Right renal pelvis (tissue), 4 donors: ENCODE data around the gene PIGS. TPM values are rescaled to one million over a fixed set of nuclear protein-coding genes. Genes with fewer than 3 reads are reported as not detected.
"Not testable (repeated sequence)": the region's sequence is repeated elsewhere in the genome, so short reads cannot be mapped to it uniquely, and the experiment has no call there.

Source experiments
- DNase-seq, 4 donors: peaks; one replicate each; pipeline ENCODE4 v3.0.0-alpha.2; 2013; ENCODE audit warnings: low read depth in 4 of 4, low spot score in 3 of 4, missing footprints in 1 of 4
- polyA plus RNA-seq, 4 donors: library from polyadenylated mRNA; unstranded; fragments of 120-200 nt; gene quantifications; one replicate each; pipeline ENCODE4 v1.2.1, GENCODE V29; 2013; ENCODE audit not compliant: insufficient read length in 4 of 4

Gene PIGS
- 100 to 1,000 TPM; 101 to 107 (median 105) TPM for polyA plus RNA-seq

DNA sequence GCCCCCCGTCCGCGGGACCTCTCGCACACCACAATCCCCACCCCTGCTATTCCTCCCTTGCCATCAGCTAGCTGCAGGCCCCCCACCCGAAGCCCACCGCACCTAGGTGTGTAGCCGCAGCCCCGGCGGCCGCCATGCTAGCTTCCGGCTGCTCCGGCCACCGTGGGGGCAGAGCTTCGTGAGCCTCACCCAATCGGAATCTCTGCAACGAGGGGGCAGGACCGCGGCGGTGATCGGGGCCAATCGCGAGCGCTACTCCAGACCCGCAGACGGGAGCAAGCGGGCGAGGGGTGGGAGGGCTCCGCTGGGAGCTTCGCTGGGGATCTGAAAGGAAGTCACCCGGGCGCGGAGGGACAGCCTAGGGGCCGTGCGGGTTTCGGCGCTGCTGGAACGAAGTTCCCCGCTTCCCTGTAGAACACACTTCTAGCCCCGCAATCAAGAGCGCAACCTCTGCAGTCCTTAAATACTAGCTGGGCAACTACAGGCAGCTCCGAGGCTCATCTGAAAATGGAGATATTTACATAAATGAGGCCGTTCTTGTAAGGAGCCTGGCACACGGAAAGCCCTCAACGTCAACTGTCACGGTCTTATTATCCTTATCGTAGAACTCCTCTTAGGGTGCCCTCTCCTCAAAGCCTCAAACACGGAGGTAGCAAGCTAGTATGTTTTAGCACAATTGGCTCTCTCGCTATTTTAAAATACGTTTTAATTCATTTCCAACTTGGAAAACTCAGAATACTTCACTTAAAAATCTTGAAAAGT is at the start of gene PIGS:
TSS of gene PIGS (minus strand) at position 164 of the 762 bp plus-strand sequence. CDS start at position 136, 28 bp downstream.
- DNase-seq = peak; percentile 77 to 80 (median 78)

DNA sequence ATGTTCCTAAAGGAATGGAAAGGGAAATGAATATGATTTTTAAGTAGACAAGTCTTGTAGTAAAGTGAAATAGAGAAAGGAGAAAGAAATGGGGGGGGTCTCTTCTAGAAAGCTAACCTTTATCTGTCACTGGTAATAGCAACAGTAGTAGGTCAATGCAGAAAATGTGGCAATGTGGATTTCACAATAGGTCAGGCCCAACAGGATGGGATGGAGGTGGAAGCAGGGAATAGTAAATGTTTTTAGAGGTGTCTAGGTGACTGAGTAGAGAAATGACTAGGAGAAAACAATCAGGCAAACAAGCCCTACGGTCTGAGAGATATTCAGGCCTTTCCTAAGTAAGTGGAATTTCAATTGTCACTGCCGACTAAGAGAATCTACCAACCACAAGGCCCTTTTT is 48.7 kb upstream of the PIGS start:
- DNase-seq = no peak

DNA sequence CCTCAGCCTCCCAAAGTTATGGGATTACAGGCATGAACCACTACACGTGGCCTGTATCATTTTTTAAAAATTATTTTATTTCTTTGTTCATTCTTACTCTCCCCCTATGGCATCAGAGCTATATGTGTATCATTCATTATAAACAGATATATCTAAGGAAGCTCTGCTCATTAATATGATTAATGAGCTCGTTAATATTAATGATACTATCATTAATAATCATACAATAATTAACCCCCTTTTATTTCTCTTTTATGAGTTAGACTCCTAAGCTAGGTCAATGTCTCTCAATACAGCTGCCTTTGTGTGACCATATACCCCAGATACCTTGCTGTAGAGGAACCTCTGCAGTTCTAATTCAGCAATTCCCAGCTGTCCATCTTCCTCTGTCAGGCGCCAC is 47.1 kb upstream of the PIGS start:
- no peak for DNase-seq

DNA sequence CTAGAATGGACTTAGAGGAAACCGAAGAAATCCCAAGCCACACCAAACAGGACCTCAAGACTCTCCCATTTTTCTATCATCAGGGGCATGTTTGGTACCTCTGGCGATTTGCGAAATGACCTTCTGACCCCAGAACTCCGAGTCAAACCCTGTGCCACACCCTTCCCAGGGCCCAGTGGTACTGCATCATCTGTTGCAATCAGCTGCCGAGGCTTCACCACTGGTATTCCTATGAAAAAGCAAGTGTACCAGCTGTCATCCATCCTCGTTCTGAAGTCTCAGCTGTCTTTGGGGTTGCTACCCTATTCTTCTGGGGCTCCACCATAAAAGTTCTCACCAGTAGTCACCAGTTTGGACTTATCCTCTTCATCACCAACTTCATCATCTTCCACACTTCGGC is 45.0 kb upstream of the PIGS start:
- DNase-seq = no peak

DNA sequence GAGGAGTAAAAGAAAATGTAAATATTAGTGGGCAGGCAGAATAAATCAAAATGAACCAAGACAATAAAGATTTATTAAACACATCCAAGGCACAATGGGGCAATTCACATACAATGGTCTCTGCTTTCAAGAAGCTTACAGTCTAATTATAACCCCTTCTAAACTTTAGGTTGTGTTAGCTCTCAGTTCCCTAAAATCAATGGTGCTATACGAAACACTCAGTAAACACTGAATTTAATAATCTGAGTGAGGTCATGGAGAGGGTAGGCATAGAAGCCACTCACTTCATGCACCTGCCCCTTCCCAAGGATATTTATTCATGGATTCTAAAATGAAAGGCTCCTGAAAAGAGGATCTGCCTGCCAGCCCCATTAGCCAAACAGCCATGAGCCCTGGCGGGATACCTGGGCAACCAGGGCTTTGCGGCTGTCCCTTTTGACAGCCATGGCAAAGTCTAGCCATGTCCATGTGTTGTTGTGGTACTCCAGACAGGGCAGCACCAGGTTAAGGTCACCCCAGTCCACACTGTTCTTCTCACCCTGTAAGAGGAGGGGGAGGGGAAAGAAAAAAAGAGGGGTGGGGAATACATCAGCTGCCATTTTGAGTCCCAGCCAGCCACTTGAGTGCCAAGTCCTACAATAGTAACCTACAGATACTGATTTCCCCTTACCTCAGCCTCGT is 44.1 kb upstream of the PIGS start:
- no peak for DNase-seq

DNA sequence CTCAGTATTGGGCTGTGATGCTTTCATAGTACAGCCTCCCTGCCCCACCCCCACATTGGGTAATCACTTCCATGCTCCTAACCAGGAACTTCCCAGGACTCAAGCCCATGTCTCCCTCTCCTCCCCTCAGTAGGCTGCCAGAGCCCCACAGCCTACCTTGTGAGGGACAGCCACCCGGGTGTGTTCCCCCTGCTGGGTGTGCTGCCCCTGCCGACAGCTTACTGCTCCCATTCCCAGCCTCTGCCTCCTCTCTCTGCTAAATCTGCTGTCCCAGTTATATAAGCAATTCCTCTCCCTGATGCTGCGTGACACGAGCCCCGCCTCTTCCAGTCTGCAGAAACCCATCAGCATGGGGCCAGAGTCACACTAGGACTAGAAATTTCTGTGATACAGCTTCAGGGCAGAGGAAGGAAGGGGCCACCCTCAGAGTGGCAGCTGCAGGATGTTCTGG is 42.6 kb upstream of the PIGS start, which contains the start of gene RSKR:
TSS of gene RSKR (minus strand) at position 255 of the 451 bp plus-strand sequence. CDS start at position 231, 24 bp downstream.
- no peak for DNase-seq

DNA sequence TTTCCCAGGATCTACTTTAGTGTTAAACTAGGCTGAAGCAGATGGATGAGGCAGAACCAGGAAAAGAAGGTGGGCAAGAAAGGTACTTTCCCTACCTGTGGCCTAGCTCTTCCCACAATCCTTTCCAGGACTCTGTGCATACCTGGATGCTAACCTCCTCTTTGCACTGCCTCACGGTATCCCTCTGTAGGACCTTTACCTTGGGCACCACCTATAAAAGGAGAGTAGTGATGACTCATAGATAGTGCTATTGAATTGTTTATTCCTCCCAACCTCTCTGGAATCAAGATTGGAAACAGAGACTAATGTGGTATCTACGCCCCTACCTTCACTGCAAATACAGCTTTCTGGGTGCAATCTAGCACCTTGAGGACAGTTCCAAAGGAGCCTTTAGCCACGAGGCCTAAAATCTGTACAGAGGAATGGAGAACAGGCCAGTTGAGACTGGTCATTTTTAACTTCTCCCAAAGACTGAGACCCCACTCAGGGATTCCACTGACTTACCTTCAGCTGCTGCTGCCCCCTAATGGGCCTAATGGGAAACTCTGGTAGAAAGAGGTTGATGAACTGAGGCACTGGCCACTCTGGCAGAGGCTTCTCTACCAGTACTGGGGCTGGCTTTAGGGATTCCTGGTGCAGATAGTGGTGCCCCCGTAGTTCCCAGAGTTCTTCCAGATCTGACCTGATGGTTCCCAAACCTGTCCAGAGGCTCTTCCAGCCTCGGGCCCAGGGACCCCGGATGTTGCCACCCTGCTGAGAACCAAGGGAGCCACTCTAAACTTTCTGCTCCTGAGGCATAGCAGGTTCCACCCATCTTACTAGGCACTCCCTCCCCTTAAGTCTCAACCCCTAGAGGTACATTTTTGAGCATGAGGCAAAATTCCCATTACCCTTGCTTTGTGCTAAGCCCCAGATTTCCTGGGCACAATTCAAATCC is 41.9 kb upstream of the PIGS start:
- peak in 2 of 4 donors; percentile 12 to 26 for DNase-seq

DNA sequence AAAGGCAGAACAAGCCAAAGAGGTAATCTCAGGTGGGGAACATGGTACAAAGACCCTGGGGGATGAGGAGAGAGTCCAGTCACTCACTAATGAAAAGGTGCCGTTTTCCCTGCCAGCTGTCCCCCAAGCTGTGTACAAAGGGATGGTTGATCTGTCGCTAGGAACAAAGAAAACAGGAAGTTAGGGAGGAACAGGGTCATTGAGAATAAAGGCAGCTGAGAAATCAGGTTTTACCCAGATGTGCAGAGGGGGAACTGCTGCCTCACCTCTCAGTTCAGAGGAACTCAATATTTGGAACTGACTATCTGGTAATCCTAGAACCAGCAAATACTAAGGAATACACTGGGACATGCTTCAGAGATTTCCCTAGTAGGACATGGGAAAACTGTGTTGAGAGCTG is 41.2 kb upstream of the PIGS start:
- DNase-seq = no peak

DNA sequence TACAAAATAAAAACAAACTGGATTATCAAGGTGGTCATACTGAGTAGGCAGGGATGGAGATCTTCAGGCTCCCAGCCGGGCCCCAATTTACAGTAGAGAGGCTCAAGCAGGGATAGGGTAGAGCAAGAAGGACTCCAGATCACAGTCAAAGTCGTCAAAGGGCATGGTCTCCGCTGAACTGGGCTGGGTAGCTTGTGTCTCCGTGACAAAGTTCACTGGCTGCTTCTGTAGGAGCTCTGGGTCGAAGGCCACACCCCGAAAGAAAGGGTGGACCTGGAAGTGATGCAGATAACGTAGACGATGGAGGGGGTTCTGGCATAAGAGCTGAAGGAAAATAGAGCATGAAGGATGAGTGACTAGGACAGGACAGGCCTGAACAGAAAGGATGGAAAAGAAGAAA is 39.1 kb upstream of the PIGS start:
- DNase-seq = no peak

DNA sequence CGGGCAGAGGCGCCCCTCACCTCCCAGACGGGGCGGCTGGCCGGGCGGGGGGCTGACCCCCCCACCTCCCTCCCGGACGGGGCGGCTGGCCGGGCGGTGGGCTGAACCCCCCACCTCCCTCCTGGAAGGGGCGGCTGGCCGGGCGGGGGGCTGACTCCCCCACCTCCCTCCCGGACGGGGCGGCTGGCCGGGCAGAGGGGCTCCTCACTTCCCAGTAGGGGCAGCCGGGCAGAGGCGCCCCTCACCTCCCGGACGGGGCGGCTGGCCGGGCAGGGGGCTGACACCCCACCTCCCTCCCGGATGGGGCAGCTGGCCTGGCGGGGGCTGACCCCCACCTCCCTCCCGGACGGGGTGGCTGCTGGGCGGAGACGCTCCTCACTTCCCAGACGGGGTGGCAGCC is 32.7 kb upstream of the PIGS start:
- not testable (repeated sequence) for DNase-seq

DNA sequence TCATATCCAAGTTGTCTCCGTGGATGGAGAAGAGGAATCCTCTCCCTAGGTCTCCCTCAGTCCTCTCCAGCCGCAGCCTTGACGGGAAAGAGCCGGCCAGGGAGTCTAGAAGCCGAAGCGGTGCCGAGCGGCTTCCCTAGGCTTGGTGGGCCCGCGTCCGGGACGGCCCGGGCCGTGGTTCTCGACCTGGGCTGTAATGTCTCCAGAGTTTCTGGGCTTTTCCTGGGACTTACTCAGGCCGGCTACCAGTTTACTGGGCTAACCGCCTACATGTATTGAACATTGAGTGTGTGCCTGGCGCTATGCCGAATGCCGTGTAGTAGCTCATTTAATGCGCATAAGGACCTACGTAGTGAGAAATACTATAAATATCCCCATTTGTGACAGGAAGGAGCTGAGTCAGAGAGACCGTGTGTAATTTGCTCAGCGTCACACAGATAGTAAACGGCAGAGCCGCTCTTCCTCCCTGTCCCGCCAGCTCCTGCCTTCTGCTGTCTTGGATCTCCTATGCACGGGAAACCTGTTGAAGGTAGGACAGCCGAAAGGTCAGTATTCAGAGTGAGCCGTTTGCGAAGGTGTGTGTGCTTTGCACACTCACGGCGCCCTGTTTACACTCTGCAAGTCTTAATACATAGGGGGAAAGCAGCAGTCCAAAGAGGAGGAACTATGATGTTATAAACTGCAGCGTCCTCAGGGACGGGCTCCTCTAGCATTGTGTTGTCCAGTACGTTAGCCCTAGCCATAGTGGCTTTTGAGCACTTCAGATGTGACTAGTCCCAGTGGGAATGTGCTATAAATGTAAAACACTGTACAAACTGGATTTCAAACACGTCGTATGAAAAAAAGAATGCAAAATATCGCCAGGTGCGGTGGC is 28.2 kb upstream of the PIGS start:
- DNase-seq = peak in 2 of 4 donors; percentile 32 to 39

DNA sequence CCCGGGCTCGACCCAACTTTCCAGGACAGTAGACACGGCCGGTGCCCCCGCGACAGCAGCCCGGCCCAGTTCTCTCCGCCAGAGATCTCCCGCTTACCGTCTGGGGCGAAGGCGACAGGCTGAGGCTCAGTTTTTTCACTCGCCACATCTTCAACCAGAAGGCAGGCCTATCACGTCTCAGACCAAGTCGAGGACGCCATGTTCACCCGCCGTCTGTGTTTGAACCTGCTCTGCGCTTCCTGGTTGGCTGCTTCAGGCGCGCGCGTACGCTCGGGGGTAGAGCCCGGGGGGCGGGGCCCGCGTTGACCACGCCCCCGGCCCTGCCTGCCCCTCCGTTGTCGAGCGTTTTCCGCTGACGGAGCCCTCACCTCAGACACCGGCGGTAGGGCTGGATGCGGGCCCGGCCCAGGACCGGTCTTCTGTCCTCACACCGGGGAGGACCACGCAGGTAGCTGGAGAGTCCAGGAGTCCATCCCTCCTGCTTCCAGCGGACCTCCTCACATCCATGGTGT is 27.5 kb upstream of the PIGS start, which contains the start of gene SPAG5:
TSS of gene SPAG5 (minus strand) at position 227 of the 512 bp plus-strand sequence. CDS start at position 148, 79 bp downstream.
- DNase-seq = peak; percentile 79 to 88 (median 84)

DNA sequence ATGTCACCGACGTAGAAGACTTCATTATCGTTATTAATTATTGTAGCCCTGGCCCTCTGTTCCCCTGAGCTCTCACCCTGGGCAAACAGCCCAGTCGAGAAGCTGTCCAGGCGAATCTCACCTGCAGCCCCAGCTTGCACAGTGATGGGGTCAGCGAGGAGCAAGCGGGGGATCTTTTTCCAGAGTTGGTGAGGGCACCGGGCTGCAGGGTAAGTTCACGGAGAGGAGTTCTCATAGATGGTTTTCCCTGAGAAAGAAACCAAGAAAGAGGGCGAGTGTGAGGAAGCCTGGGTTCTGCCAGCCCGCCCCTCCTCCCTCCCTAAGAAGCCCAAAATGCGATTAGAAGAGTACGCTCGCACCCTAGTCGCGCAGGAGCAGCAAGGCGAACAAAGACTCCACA is 27.1 kb upstream of the PIGS start:
- DNase-seq = peak in 1 of 4 donors; percentile 9

DNA sequence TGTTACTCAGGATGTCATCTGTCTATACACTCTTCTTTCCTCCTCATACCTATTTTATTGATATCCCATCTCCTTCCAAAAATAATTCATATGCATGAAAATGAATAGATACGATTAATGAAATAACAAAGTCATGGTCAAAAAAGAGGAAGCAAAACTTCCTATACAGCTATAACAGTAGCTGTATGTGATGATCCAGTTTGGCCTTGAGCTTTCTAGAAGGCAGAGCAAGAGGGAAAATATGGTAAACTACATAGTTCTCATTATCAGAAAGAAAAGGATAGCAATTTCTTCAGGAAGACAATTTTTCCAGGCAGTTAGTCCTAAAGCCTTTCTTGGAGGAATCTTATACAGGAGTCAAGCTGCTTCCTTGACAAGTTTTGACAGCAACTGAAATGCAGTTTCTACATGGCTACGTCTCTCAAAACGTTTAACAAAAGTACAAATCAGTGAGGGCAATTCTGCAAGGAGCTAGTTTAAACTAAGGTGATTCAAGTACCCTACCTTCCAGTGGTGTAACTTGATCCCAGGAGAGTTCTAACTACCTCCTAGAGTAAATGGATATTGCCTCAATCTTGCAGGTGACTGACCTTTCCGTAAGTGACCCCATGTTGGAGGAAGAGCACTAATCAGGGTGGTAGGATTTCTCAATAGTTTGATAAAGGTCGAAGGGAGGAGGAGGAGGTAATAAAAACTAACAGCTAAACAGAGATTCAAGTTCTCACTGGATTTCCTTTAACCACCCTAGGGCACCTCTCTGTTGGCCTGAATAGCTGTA is 26.5 kb upstream of the PIGS start:
- no peak for DNase-seq

DNA sequence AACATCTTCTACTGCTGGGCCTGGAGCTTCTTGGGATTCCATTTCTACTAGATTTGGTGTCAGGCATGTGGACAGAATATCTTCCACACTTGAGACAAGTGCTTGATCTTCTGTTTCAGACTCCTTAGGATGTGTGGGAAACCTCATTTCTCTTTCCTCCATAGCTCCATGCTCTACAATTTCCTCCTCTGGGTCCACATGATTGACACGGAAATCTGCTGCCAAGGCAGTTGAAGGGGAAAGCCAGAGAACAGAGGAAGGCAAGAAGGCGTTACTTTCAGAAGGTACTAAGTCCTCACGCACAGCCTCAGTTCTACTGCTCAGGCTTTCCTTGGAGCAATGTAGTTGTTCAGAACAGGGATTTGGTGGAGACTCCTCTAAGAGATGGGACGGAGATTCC is 20.9 kb upstream of the PIGS start:
- DNase-seq = no peak

DNA sequence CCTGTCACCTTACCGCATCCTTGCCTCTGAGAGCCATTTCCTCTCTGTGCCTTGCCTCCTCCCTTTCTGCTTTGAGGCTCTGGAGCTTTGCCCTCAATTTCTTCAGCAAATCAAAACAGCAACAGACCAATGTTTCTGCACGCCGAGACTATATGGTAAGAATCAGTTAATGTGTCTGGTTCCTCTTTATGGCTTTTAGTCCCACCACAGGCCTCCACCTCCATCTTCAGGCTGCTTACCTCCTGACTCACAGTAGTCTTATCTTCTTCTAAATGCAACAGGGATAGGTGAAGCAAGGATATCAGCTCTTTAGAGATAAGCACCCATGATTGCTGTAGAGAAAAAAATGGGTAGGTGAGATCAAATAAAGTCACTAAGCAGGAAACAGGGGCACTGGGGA is 14.5 kb upstream of the PIGS start:
- no peak for DNase-seq

DNA sequence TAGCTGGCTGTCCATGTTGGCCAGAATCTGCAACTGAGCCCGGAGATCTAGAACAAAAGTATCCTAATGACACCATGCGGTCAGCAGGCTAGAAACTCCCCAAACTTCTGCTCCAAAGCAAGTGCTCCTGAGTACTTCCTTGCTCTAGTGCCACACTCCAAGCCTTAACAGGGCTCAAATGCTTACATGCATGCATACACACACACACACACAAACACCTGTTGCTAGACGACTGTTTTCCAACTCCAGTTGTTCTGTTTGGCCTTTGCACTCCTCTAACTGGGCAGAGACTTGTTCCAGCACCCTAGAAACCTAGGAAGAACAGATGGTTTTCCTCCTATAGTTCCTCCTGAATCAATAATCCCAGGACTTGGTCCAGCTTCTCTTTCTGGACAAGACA is 13.1 kb upstream of the PIGS start:
- no peak for DNase-seq

DNA sequence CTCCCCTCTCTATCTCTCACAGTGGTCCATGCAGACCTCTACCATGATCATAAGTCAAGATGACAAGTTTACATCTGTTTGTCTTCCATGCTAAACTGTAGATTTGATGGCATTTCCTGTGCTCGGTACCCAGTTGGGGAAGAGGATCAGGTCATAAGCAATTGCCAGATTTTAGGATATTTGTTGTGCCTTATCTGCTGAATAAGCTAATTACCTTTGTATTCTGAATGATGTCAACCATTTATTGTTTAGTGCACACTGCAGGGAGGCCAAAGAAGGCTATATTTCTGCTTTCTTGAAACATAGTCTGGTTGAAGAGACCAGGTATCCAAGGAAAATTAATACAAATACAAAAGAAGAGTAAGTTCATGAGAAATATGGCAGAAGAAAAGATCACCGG is 11.2 kb upstream of the PIGS start:
- DNase-seq = no peak

DNA sequence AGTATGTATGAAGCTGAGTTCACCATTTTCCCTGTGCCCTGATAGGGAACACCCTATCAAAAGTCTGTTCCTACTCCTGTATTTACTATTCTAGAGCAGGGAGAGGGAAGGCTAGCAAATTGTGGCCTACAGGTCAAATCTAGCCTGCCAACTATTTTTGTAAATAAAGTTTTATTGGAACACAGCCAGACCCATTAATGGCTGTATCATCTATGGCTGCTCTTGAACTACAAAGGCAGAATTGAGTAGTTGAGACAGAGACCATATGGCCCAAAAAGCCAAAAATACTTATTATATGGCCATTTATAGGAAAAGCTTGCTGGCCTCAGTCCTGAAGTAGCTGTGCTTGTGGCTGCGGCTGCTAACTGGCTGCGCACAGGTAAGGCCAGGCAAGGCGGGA is 9.6 kb upstream of the PIGS start:
- no peak for DNase-seq
